Endothelial cell of umbilical vein (primary cell): ENCODE data around the gene GCNT2.

Experiments used
- EZH2 ChIP-seq: IDR thresholded peaks from 2 replicates; pipeline ENCODE4 v1.6.1; 2012; ENCODE audit warnings: borderline replicate concordance, low read depth, mild to moderate bottlenecking, moderate library complexity, low read length, inconsistent platforms; ENCODE audit not compliant: severe bottlenecking
- TF ChIP-seq, protein P1 (sequence below), 2 donors: IDR thresholded peaks; 1 replicate in 1 of 2; 2 replicates in 1 of 2; pipeline ENCODE4 v1.5.1; 2011; ENCODE audit warnings: low read length in 2 of 2, mild to moderate bottlenecking in 2 of 2, moderate library complexity in 2 of 2, control low read depth in 1 of 2, inconsistent platforms in 1 of 2, low read depth in 1 of 2; ENCODE audit not compliant: insufficient read depth in 1 of 2; ENCODE audit errors: extremely low read depth in 1 of 2

DNA sequence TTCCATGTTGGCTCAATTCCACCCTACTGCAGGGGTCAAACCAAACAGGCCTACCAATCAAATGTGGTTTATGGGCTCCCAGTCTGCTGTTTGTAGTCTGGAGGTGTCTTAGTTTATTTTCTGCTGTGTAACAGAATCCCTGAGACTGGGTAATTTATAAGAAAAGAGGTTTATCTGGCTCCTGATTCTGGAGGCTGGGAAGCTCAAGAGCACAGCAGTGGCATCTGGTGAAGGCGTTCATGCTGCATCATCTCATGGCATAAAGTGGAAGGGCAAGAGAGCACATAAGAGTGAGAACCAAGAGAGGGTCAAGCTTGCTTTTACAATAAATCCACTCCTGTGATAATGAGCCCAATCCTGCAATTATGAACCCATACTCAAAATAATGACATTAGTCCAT is 87.9 kb downstream of the GCNT2 start:
- TF ChIP-seq, protein P1, sequence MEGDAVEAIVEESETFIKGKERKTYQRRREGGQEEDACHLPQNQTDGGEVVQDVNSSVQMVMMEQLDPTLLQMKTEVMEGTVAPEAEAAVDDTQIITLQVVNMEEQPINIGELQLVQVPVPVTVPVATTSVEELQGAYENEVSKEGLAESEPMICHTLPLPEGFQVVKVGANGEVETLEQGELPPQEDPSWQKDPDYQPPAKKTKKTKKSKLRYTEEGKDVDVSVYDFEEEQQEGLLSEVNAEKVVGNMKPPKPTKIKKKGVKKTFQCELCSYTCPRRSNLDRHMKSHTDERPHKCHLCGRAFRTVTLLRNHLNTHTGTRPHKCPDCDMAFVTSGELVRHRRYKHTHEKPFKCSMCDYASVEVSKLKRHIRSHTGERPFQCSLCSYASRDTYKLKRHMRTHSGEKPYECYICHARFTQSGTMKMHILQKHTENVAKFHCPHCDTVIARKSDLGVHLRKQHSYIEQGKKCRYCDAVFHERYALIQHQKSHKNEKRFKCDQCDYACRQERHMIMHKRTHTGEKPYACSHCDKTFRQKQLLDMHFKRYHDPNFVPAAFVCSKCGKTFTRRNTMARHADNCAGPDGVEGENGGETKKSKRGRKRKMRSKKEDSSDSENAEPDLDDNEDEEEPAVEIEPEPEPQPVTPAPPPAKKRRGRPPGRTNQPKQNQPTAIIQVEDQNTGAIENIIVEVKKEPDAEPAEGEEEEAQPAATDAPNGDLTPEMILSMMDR (IDR thresholded peaks at IDR 0.05; ENCODE audit: extremely low read depth in 1 of 2, insufficient read depth in 1 of 2, low read depth in 1 of 2, low read length in 2 of 2), result no peak
- no peak for TF ChIP-seq EZH2
